ENCODE data around the gene SPRING1.

The SPRING1 gene

DNA sequence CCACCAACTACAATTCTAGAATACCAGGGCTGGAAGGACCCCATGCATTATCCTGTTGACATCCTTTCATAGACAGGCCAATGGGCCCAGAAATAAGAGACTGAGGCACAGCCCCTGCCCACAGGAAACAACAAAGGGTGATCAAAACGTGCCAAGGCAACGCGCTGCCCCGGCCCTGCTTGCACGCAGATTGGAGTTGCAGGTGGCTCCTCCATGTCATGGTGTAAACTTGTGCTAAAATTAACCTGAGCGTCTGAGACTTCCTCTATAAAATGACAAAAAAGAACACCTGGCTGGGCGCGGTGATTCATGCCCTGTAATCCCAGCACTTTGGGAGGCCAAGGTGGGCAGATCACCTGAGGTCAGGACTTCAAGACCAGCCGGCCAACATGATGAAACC, 30.1 kb downstream of the SPRING1 start:
- DNase-seq, result no peak

DNA sequence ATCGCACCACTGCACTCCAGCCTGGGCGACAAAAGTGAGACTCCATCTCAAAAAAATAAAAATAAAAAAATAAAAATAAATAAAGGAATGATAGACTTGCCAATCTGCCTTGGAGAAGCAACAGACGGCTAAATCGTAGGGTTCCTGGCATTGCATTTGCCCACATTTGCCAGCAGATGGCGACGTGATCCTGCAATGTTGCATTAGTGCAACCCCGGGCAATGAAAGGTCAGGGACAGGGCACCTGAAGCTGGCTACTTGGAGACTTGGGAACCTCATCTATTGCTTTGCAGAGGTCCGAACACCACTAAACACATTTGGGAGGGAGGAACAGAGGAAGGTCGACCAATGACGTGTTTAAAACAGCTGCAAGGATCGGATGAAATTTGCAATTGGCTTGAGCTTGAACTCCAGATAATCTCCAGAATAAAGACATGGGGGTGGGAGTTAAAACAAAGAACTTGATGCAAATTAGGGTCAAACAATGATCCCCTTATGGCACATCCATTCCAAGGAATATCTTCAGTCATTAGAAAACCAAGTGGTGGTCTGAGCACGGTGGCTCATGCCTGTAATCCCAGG, 34.6 kb downstream of the SPRING1 start:
- peak; percentile 65 for DNase-seq

DNA sequence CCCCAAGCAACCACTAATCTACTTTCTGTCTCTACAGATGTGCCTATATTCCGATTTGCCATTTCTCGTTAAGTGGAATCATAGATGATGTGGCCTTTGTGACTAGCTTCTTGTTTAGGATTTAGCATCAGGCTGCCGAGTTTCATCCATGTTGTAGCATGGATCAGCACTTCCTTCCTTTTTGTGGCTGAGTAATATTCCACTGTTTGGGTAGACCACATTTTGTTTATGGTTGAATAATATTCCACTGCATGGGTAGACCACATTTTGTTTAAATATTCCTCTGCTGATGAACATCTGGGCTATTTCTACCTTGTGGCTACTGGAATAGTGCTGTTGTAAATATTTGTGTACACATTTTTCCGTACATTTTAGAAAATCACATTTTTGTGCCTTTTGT, 36.4 kb downstream of the SPRING1 start:
- DNase-seq, result no peak

DNA sequence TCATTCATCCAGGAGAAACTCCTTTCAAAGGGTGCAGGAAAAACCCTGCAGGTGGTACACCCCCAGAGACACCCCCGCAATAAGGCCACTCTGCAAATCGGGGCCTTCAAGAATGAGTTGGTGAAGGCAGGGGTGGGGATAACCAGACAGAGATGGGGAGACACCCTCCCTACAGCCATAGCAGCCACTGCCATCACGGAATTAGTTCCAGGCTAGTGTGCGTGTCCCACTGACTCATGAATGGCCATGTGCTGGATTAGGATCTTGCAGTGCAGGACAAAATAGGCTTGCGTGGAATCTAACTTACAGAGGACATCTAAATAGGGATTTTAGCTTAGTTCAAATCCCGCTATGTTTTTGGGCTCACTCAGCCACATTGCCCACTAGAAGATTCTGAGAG, 37.8 kb downstream of the SPRING1 start:
- no peak for DNase-seq

DNA sequence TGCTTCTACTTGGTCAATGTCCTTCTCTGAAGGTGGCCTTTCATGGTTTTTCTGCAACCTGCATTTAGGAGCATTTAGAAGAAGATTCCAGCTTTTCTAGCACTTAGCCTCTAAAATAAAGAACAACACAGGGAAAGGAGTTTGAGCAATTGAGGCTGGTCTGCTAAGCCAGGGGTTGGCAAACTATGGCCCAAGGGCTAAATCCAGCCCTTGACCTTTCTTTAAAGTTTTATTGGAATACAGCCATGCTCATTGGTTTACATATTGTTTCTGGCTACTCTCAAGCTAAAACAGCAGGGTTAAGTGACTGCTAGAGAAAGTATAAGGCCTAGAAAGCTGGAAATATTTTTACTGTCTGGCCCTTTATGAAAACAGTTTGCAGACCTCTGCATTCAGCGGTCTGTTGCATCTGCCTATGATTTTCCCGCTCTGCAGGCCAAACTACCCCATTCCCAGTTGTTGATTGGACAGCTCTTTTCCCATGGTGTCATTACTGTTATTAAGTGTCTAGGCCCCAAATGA, 39.3 kb downstream of the SPRING1 start:
- no peak for DNase-seq

DNA sequence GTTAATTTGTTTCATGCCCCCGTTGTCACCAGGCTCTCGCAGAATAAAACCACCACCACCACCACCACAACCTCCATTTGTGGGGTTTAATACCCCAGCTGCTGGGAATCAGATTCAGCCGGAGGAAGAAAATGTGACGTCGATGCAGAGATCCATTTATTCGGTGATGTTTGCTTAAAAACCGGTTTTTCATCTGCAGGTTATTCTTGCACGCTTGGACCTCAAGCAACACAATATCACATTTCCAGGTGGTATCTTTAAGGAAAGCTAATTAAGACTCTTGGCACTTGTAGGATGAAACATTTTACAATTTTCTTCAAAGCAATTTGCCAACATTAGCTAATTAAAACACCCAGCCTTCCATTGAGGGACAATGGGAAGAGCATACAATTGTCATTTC, 39.8 kb downstream of the SPRING1 start:
- no peak for DNase-seq

DNA sequence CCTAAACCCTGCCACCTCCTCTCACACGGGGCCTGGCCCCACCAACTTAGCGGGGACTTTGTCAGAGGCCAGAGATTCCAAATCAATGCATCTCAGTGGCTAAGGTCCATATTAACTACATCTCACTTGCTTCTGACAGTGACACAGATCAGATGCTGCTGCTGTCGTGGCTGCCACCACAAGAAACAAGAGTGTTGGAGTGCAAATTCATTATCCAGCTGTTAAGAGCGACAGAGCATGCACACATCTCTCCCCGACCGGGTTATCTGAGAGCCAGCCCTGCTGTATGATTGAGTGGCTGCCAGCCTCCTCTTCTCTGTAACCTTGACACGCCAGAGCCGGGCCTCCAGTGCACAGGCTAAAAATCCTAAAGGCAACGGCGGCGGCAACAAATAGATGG, 40.2 kb downstream of the SPRING1 start:
- no peak for DNase-seq

DNA sequence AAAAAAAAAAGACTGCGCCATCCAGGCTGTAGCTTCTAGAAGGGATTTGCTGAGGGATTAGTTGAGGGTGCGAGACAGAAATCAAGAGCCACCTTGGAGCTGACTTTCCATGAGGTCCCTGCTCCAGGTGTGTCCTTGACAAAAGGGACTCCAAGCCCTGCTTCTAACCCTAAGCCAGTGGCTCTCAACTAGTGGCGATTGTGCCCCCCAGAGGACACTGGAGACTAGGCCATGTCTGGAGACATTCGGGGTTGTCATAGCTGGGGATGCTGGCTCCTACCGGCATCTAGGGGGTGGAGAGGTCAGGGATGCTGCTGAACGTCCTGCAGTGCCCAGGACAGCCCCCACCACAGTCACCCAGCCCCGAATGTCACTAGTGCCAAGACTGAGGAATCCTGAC, 40.6 kb downstream of the SPRING1 start:
- DNase-seq, result no peak

DNA sequence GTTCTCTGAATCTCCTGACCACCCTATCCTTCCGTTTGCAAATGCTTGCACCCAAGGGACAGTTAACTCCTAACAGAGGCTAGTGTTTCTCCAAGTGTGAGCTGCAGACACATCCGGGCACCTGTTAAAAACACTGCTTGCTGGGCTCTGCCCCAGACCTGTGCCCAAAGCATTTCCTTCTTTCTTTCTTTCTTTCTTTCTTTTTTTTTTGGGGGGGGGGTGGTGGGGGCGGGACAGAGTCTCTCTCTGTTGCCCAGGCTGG, 42.5 kb downstream of the SPRING1 start:
- no peak for DNase-seq

DNA sequence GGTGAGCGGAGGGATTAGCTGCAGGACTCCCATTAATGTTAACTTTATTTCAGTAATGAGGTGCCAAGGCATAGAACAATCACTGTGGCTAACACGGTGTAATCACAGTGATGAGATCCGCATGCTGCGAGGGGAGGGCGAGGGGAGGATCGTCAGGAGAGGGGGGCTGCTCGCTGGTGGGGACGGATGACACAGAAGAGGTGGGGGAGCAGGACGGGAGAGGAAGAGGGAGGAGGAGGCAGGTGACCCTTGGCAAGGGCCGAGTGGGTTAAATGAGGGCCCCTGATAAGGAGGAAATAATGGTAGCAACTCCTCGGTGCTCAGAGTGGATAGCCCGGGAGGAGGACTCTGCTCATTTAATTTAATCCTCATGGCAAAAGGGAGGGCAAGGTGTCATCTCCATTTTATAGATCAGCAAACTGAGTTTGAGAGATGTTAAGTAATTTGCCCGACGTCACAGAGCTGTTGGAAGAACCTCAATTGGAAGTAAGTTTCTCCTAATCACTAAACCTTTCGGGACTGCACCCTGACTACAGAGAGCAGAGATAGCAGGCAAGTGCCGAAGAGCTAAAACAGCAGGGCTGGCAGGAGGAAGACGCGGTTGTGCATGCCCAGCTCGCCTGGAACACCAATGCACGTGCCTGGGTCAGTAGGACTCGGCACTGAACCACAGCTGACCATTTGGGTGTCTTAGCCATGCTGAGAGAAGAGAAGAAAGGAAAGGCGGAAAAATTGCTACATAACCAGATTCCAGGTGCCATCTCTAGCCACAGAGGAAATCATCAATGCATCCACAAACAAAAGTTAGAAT, 43.0 kb downstream of the SPRING1 start:
- DNase-seq, result no peak

DNA sequence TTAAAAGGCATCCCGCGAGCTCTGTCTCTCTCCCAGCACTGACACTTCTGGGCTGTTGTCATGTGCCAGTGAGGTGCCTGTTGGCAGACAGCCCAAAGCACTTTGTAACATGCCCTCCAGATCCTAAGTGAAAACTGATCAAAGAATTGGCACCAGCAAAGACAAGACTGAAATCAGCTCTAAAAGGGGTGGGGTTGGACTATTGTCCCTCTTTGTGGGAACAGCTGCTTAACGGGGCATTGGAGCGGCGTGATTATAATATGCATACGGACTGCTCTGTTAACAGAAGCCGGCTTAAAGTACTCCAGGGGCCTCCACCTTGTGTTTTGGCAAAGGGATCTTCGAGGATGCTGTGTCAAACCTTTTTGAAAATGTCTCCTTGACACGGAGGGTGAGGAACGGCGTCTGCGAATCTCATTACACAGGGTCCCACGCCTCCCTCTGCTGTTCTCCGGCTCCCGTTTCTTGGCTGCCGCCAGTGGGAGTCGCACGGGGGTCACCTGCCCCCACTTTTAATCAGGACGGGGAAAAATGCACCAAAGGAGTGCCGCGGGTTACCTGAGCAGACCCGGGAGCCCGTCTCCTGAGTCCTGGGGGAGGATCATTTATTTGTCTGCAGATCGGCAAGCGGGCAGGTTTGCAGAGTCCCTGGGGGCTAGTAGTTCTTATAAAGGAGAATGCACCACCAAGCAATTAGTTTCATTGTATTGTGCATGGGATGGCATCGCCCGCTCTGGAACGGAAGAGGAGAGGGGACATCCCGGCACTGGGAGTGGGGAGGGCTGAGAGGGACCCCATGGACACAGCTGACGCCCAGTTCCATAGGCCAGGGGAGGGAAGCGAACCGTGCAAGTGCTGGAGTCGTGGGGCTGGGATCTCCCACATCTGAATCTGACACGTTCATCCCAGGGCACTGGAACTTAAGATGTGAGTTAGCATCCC, 44.3 kb downstream of the SPRING1 start:
- no peak for DNase-seq

DNA sequence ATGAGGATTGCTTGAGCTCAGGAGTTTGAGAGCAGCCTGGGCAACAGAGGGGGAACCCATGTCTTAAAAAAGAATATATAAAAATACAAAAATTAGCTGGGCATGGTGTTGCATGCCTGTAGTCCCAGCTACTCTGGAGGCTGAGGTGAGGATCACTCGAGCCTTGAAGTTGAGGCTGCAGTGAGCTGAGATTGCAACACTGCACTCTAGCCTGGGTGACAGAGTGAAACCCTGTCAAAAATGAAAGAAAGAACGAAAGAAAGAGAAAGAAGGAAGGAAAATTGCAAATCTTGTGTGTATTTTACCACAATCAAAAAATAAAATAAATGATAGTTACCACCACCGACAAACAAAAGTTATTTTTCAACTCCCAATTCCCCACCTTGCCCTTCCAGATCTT, 45.3 kb downstream of the SPRING1 start:
- no peak for DNase-seq

DNA sequence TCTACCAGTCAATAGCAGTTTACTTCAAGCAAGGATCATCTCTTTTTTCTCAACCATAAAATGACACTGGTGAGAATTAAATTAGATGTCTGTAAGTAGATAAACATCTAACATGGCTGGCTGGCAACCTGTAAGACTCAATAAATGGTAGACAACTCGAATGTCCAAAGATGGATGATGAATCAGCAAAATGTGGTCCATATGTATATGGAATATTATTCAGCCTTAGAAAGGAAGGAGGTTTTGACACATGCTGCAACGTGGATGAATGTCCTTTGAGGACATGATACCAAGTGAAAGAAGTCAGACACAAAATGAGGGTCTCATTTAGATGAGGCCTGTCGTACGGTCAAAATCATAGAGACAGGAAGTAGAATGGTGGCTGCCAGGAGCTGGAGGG, 46.2 kb downstream of the SPRING1 start:
- no peak for DNase-seq

DNA sequence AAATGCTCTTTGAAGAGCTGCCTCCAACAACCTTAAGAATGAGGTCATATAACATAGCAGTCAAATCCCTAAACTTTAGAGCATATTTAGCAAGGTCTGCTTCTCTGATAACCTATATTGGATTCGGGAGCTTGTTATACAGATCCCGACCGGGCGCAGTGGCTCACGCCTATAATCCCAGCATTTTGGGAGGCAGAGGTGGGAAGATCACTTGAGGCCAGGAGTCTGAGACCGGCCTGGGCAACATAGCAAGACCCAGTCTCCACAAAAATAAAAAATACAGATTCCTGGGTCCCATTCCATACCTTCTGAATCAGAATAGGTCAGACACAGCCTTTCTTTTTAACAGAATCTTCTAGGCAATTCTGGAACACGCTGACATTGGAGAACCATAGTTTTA, 46.7 kb downstream of the SPRING1 start:
- no peak for DNase-seq

DNA sequence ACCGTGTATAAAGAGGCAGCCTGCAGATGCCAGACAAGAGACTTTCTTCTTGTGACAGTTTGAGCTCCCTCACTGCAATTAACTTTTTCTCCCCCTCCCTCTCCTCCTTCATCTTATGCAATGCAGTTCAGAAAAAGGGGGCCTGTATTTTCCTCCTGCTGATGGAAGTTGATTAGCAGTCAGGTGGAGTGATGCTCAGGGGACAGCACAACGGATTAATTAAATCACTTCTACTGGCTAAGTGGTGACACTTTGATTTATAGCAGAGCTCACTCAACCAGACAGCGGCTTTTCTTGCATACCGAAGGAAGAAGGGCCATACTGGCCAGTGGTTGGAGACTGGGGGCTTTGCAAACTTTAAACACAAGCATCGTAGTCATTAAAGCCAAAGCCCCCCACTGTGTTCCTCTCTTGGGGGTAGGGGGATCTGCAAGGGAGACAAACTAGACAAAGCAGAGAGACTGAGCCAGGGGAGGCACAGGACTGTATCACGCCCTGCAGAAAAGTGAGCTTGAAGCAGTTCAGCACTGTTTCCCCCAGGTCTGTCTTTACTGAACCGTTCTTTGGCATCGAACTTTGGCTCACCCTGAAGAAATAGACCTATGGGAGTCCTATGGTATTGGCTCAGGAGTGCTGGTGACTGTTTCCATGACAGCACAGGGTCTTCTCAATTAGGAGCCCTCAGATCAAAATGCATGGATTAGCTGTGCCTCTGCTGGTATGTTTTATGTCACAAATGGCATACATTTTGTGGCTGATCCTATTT, 47.7 kb downstream of the SPRING1 start:
- no peak for DNase-seq

DNA sequence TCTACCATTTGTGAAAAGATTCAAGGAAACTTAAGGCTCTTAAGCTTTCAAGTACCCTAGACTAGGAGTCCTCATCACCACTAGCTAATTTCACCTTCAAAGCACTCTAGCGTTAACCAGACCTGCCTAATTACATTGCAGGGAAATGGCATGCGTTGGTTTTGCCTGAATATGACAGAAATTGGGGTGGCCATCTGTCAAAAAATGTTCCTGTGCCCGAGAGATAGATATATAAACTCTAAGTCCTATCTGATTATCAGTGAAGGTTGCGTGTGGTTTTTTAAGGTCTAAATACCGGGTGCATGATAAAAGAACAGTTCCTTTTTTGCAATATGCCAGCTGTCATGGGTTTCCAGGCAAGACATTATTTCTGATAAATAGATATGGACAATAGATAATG, 48.3 kb downstream of the SPRING1 start:
- DNase-seq, result no peak
